NOMO-1 treated with DMSO at 0.1 percent for 48 hours (cell line): ENCODE data around the gene TMPRSS13.
"Not testable (repeated sequence)": the region's sequence is repeated elsewhere in the genome, so short reads cannot be mapped to it uniquely, and the experiment has no call there.

ENCODE experiments used
- DNase-seq: peaks from one replicate; lab custom pipeline; 2025; ENCODE audit not compliant: unreplicated experiment; lab: John Stamatoyannopoulos, UW

The TMPRSS13 gene

GRCh38 chr11:117950993-117951961 lies 22.1 kb upstream of the TMPRSS13 start:
- DNase-seq: peak; percentile 74

GRCh38 chr11:117950301-117950700 lies 21.1 kb upstream of the TMPRSS13 start:
- peak; percentile 47 for DNase-seq

- no peak for DNase-seq
Measured at GRCh38 chr11:117949062-117949461, 19.9 kb upstream of the TMPRSS13 start.

GRCh38 chr11:117948466-117948865 lies 19.3 kb upstream of the TMPRSS13 start:
- not testable (repeated sequence) for DNase-seq

GRCh38 chr11:117947751-117948150 lies 18.5 kb upstream of the TMPRSS13 start:
- not testable (repeated sequence) for DNase-seq

GRCh38 chr11:117946842-117947526 lies 17.8 kb upstream of the TMPRSS13 start:
- DNase-seq: peak; percentile 66

- no peak for DNase-seq
Measured at GRCh38 chr11:117946156-117946841, 17.1 kb upstream of the TMPRSS13 start.

GRCh38 chr11:117945047-117945810 lies 16.0 kb upstream of the TMPRSS13 start:
- no peak for DNase-seq

- DNase-seq: no peak
Measured at GRCh38 chr11:117944554-117944953, 15.4 kb upstream of the TMPRSS13 start.

- DNase-seq: no peak
Measured at GRCh38 chr11:117941976-117942654, 12.9 kb upstream of the TMPRSS13 start.

GRCh38 chr11:117941163-117941707 lies 12.0 kb upstream of the TMPRSS13 start:
- no peak for DNase-seq

GRCh38 chr11:117940736-117941135 lies 11.5 kb upstream of the TMPRSS13 start:
- DNase-seq: no peak

- DNase-seq: no peak
Measured at GRCh38 chr11:117936973-117937372, 7.8 kb upstream of the TMPRSS13 start.

- DNase-seq: no peak
Measured at GRCh38 chr11:117934526-117935307, 5.5 kb upstream of the TMPRSS13 start.

GRCh38 chr11:117933930-117934329 lies 4.7 kb upstream of the TMPRSS13 start:
- no peak for DNase-seq

- no peak for DNase-seq
Measured at GRCh38 chr11:117933475-117933874, 4.3 kb upstream of the TMPRSS13 start.

- DNase-seq: no peak
Measured at GRCh38 chr11:117932947-117933346, 3.7 kb upstream of the TMPRSS13 start.

- DNase-seq: no peak
Measured at GRCh38 chr11:117932426-117932825, 3.2 kb upstream of the TMPRSS13 start.

- DNase-seq: no peak
Measured at GRCh38 chr11:117931971-117932370, 2.8 kb upstream of the TMPRSS13 start.
